HG03520 (cell line): ENCODE data around the gene CCNDBP1.
A peak's percentile ranks its signal among the peaks of the same experiment; 100 is the strongest.
"Not testable (repeated sequence)": the region's sequence is repeated elsewhere in the genome, so short reads cannot be mapped to it uniquely, and the experiment has no call there.

ENCODE experiments used
- ATAC-seq: cut with Tn5 transposase; IDR thresholded peaks from one replicate; pipeline ENCODE4 v1.9.1; 2021; ENCODE audit warnings: mild to moderate bottlenecking, moderate library complexity; ENCODE audit not compliant: unreplicated experiment

CCNDBP1 gene

GRCh38 chr15:43185157-43186002 is at the start of gene CCNDBP1:
TSS of gene CCNDBP1 (plus strand) at chr15:43185403. CDS start at chr15:43185499, 96 bp downstream.
- peak; percentile 93 for ATAC-seq

GRCh38 chr15:43143203-43143941 is 41.8 kb upstream of the CCNDBP1 start:
- ATAC-seq: no peak

GRCh38 chr15:43144512-43144911 is 40.7 kb upstream of the CCNDBP1 start:
- no peak for ATAC-seq

GRCh38 chr15:43146184-43146583 is 39.0 kb upstream of the CCNDBP1 start:
- ATAC-seq: no peak

GRCh38 chr15:43150191-43150929 is 34.8 kb upstream of the CCNDBP1 start:
- ATAC-seq: no peak

GRCh38 chr15:43151688-43152087 is 33.5 kb upstream of the CCNDBP1 start:
- ATAC-seq: no peak

- ATAC-seq: no peak
Observed at GRCh38 chr15:43153269-43153668, 31.9 kb upstream of the CCNDBP1 start.

GRCh38 chr15:43165801-43166325 is 19.3 kb upstream of the CCNDBP1 start:
- no peak for ATAC-seq

- not testable (repeated sequence) for ATAC-seq
Observed at GRCh38 chr15:43167261-43167660, 17.9 kb upstream of the CCNDBP1 start.

GRCh38 chr15:43168192-43169107 is 16.8 kb upstream of the CCNDBP1 start:
- no peak for ATAC-seq

- ATAC-seq: no peak
Observed at GRCh38 chr15:43169888-43170287, 15.3 kb upstream of the CCNDBP1 start.

GRCh38 chr15:43175656-43176309 is 9.4 kb upstream of the CCNDBP1 start:
- not testable (repeated sequence) for ATAC-seq

- not testable (repeated sequence) for ATAC-seq
Observed at GRCh38 chr15:43177147-43177546, 8.1 kb upstream of the CCNDBP1 start.

GRCh38 chr15:43183270-43183669 is 1.9 kb upstream of the CCNDBP1 start:
- no peak for ATAC-seq

- no peak for ATAC-seq
Observed at GRCh38 chr15:43184407-43185124, 637 bp upstream of the CCNDBP1 start.

GRCh38 chr15:43186003-43186353 is 775 bp downstream of the CCNDBP1 start:
- peak; percentile 10 for ATAC-seq

- ATAC-seq: no peak
Observed at GRCh38 chr15:43187544-43188155, 2.4 kb downstream of the CCNDBP1 start.

- ATAC-seq: no peak
Observed at GRCh38 chr15:43189296-43189695, 4.1 kb downstream of the CCNDBP1 start.
